Measurements from ENCODE around the gene NETO1.

The NETO1 gene

DNA sequence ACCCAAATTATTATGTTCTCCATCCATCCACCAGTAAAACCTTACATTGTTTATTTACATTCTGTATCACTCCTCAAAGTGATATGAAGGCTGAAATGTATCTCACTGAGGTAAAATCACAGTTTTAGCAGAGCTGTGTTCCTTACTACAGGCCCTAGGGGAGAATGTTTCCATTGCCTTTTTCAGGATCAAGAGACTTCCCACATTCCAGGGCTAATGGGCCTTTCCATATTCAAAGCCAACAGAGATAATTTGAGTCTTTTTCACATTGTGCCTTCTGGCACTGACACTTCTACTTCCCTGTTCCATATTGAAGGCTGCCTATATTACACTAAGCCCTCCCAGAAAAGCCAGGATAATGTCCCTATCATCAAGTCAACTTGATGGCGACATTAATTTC is 20.0 kb downstream of the NETO1 start:
- no peak for DNase-seq (ENCODE audit: low spot score)
- TF ChIP-seq, protein P1, sequence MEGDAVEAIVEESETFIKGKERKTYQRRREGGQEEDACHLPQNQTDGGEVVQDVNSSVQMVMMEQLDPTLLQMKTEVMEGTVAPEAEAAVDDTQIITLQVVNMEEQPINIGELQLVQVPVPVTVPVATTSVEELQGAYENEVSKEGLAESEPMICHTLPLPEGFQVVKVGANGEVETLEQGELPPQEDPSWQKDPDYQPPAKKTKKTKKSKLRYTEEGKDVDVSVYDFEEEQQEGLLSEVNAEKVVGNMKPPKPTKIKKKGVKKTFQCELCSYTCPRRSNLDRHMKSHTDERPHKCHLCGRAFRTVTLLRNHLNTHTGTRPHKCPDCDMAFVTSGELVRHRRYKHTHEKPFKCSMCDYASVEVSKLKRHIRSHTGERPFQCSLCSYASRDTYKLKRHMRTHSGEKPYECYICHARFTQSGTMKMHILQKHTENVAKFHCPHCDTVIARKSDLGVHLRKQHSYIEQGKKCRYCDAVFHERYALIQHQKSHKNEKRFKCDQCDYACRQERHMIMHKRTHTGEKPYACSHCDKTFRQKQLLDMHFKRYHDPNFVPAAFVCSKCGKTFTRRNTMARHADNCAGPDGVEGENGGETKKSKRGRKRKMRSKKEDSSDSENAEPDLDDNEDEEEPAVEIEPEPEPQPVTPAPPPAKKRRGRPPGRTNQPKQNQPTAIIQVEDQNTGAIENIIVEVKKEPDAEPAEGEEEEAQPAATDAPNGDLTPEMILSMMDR (conservative IDR thresholded peaks at IDR 0.05; ENCODE audit: low read depth) = no peak
- H3K27ac ChIP-seq = no peak overlapping the region
- ChIA-PET POLR2A (ENCODE audit: low non-redundant PET) (no interaction called here), CTCF (no interaction called here)

DNA sequence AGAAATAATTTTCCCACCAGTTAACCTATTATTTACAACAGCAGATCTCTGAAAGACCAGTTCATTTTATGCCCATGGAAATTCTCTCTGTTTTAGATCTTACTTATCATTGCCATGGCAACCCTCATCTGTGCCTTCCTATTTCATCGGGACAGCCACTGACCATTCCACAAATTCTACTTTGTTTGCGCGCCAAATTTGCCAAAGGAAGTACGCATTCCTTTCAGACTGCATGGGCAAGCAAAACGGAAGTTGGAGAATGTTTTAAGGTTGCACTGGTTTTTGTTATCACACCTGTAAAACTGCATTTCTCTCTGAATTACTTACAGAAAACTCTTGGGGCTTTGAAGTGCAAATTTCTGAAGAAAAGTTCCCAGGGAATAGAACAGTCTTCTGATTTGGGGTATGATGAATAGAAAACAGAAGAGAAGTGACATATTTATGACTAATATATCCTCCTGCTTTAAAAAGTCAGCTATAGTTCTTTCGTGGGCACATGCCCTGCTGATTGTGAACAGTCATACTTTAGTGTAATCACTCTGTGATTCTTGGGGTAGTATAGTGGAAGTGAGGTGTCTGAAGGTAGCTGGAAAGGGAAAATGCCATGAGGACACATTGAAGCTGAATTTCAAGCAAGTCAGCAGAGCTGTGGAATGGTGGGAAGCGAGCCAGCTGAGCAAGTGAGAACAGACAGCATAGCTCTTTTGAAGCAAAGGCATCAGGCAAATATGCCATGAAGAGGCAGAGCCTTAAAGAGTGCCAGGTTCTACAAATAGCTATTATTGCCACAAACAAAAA is 20.9 kb downstream of the NETO1 start:
- peak; percentile 12 for DNase-seq (ENCODE audit: low spot score)
- POLR2A ChIA-PET (ENCODE audit: low non-redundant PET) = no interaction called here
- no peak overlapping the region for H3K27ac ChIP-seq
- CTCF ChIA-PET = no interaction called here
- TF ChIP-seq, protein P1 (conservative IDR thresholded peaks at IDR 0.05; ENCODE audit: low read depth) = no peak

DNA sequence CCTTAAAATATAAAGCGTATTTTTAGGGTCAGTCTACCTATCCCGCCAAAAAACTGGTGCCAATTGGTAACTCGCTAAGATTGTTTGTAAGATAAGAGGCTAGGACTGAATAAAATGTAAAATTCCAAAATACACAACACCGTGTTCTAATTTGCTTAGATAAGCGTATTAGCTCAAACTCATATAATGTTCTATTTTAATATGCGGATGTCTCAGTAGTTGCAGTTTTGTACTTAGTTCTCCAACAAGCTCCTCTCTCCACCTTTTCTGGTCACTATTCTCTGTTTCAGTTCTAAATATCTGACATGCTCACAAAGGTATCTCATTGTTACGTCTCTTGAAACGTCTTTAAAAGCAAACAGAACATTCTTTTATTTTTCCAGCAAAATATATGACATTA is 24.0 kb downstream of the NETO1 start:
- ChIA-PET CTCF (interaction anchor here (0.5 kb wide), 1 partner anchor 10 kb away, joined by 8 read pairs; no protein-coding TSS in a partner anchor), POLR2A (ENCODE audit: low non-redundant PET) (no interaction called here)
- no peak for DNase-seq (ENCODE audit: low spot score)
- TF ChIP-seq, protein P1 (conservative IDR thresholded peaks at IDR 0.05; ENCODE audit: low read depth) = no peak
- H3K27ac ChIP-seq = no peak overlapping the region

DNA sequence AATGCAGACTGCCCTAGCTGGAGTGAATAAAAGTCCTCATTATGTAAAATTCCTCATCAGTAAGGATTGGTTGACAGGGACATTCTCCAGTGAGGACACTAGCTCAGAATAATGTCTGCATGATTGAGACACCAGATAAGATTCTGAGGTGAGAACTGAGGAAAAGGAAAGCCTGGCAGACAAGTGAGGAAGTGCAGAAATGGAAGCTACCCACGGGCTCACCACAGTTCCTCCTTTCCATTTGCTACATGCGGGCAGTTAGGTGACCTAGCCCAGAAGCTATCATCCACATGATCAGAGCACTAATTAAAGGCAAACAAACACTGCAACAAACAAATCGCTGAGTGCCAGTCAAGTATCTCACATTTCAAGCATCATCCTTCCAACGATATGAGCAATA is 27.7 kb downstream of the NETO1 start:
- DNase-seq (ENCODE audit: low spot score) = no peak
- ChIA-PET CTCF (interaction anchor here (0.6 kb wide), 1 partner anchor 15 kb away, joined by 3 read pairs; no protein-coding TSS in a partner anchor), POLR2A (ENCODE audit: low non-redundant PET) (no interaction called here)
- TF ChIP-seq, protein P1 (conservative IDR thresholded peaks at IDR 0.05; ENCODE audit: low read depth) = no peak
- no peak overlapping the region for H3K27ac ChIP-seq

DNA sequence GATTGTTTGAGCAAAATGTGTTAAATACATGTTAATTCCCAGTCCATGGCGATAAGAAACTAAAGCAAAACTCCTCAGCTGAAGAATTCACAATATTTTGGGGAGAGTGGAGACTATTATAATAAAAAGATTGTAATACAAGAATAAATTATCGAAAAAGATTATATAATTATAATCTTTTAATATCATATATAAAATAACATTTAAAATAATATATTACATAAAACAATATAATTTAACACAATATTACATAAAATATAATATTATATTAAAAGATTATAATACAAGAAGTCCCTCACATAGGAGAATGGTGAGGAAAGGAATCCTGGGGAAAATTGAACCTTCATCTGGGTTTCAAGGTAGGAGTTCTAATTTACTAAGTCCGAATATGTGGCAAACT is 33.1 kb downstream of the NETO1 start:
- POLR2A ChIA-PET (ENCODE audit: low non-redundant PET) = no interaction called here
- no peak overlapping the region for H3K27ac ChIP-seq
- no peak for DNase-seq (ENCODE audit: low spot score)
- CTCF ChIA-PET = no interaction called here
- TF ChIP-seq, protein P1 (conservative IDR thresholded peaks at IDR 0.05; ENCODE audit: low read depth) = no peak

DNA sequence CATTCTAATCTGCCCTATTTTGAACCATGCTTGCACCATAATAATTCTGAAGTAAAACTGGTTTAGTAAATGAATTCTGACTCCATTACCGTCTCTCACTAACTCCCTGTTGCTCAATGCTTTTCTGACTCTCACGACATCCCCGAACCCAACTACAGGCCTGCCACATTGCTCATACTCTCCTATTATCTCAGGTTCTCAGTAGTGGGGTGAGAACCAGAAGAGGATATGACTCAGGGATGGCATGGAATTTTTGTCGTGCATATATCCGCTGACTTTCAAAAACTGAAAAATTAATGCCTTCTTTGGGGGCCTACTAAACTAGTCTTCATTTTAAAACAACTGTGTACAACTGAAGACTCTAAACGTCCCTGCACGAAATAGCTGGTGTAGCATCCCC is 34.3 kb downstream of the NETO1 start:
- no peak overlapping the region for H3K27ac ChIP-seq
- DNase-seq (ENCODE audit: low spot score) = no peak
- TF ChIP-seq, protein P1 (conservative IDR thresholded peaks at IDR 0.05; ENCODE audit: low read depth) = no peak
- POLR2A ChIA-PET (ENCODE audit: low non-redundant PET) = no interaction called here
- CTCF ChIA-PET = no interaction called here

Measured in RWPE1 (cell line).